Panc1 (cell line): Measurements from ENCODE around the gene DMAC2. TPM values are rescaled to one million over a fixed set of nuclear protein-coding genes. Genes with fewer than 3 reads are reported as not detected.

Experiments
- ATAC-seq: fragments of 200-7000 bp; cut with Tn5 transposase; 2 replicates; pipeline ENCODE4 v1.9.1; 2020; ENCODE audit warnings: mild to moderate bottlenecking, moderate library complexity
- BruUV-seq: library from RNA; stranded (reverse); fragments of 400-500 nt; replicated peaks from 2 replicates; lab custom pipeline; 2021; lab: Mats Ljungman, UMichigan
- CTCF ChIA-PET: fragments of 300-600 bp; sonication (Branson Sonifier 250); formaldehyde crosslinking; loops from one replicate; lab custom pipeline; 2022; ENCODE audit warnings: antibody characterized with exemption; lab: Charles Lee
- POLR2A ChIA-PET: fragments of 300-600 bp; sonication (Branson Sonifier 250); formaldehyde crosslinking; loops from one replicate; lab custom pipeline; 2022; ENCODE audit warnings: antibody characterized with exemption; lab: Charles Lee
- DNase-seq: peaks from one replicate; pipeline ENCODE4 v3.0.0-alpha.2; 2010; ENCODE audit warnings: low read depth, low spot score
- H3K27ac ChIP-seq: 2 replicates; pipeline ENCODE4 v1.5.1; 2011; ENCODE audit warnings: mild to moderate bottlenecking, low read length, inconsistent platforms
- H3K27me3 ChIP-seq: fragments of 200-500 bp; sonication (Bioruptor generic); 2 replicates; pipeline ENCODE4 v1.6.0; 2014; ENCODE audit warnings: low read length, inconsistent platforms; ENCODE audit not compliant: control insufficient read depth, insufficient read depth
- H3K36me3 ChIP-seq: fragments of 200-500 bp; sonication (Bioruptor generic); 2 replicates; pipeline ENCODE4 v1.5.1; 2014; ENCODE audit warnings: inconsistent platforms, mild to moderate bottlenecking, low read length, moderate library complexity; ENCODE audit not compliant: control insufficient read depth, insufficient read depth
- H3K4me1 ChIP-seq: 2 replicates; pipeline ENCODE4 v1.5.1; 2011; ENCODE audit warnings: inconsistent platforms, mild to moderate bottlenecking, low read length, moderate library complexity; ENCODE audit not compliant: control insufficient read depth, insufficient read depth
- H3K4me3 ChIP-seq, 2 experiments: 2 replicates each; pipeline ENCODE4 v1.5.1; 2011 to 2012; ENCODE audit warnings: low read depth in 2 of 2, low read length in 2 of 2, mild to moderate bottlenecking in 2 of 2, inconsistent platforms in 1 of 2, moderate library complexity in 1 of 2
- H3K9me3 ChIP-seq: fragments of 200-500 bp; sonication (Bioruptor generic); 2 replicates; pipeline ENCODE4 v1.5.1; 2014; ENCODE audit warnings: low read depth, mild to moderate bottlenecking, inconsistent platforms, low read length, moderate library complexity; ENCODE audit not compliant: control insufficient read depth, insufficient read depth
- POLR2AphosphoS5 ChIP-seq: IDR thresholded peaks from 2 replicates; pipeline ENCODE4 v1.6.1; 2012; ENCODE audit warnings: mild to moderate bottlenecking, low read depth, low read length, moderate library complexity
- SIN3A ChIP-seq: IDR thresholded peaks from 2 replicates; pipeline ENCODE4 v1.6.1; 2012; ENCODE audit warnings: low read depth, mild to moderate bottlenecking, low read length, moderate library complexity, borderline replicate concordance; ENCODE audit not compliant: insufficient read depth
- TCF7L2 ChIP-seq: IDR thresholded peaks from 2 replicates; pipeline ENCODE4 v1.6.1; 2011; ENCODE audit warnings: mild to moderate bottlenecking, low read depth, low read length, inconsistent platforms
- in situ Hi-C: cut with HindIII; loops from 2 replicates; pipeline ENCODE4 v1.10.0; 2016; ENCODE audit warnings: low sequenced_read_pairs, low pct_unique_long_range_greater_than_20kb
- intact Hi-C: fragments of 100-400 bp; cut with micrococcal nuclease; formaldehyde crosslinking; loops from one replicate; pipeline ENCODE4 v1.10.0; 2022; ENCODE audit not compliant: unreplicated experiment
- total RNA-seq: library from RNA; stranded (reverse); gene quantifications from one replicate; pipeline ENCODE4 v1.2.1, GENCODE V29; 2021; ENCODE audit not compliant: unreplicated experiment
- TF ChIP-seq, protein P1 (sequence below), 2 experiments: IDR thresholded peaks; 2 replicates each; pipeline ENCODE4 v1.6.1; 2011 to 2012; ENCODE audit warnings: low read depth in 2 of 2, control low read depth in 1 of 2, low read length in 1 of 2, mild to moderate bottlenecking in 1 of 2, moderate library complexity in 1 of 2; ENCODE audit not compliant: insufficient read depth in 1 of 2
- TF ChIP-seq, protein P2 (sequence below): fragments of 450-650 bp; IDR thresholded peaks from 2 replicates; pipeline ENCODE4 v1.5.1; 2017; ENCODE audit warnings: mild to moderate bottlenecking

Gene DMAC2
- total RNA-seq, 1 experiment from 2014 or later: 37.5 TPM

DNA sequence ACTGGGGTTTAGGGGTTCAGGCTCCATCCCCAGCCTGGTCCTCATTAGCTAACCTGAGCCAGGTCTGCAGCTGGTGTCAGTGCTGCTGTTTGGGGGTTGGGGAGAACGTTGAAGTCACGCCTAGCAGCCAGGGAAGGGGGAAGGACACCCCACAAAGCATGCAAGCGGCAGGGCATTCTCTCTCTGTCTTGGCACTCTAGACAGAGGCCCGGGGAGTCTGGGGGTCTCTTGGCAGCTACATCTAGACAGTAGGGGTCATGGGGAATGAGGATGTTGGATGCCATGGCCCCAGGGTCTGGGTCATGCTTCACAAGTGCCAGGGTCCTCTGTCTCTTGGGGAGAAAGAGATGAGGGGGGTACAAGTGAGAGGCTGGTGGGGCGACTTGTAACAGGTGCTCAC, 5.9 kb upstream of the DMAC2 start:
- no peak overlapping the region for H3K27ac ChIP-seq
- H3K9me3 ChIP-seq: no peaks in the 10 kb centered on the region
- DNase-seq (no peak), ATAC-seq (no peak)
- TF ChIP-seq, protein P1, sequence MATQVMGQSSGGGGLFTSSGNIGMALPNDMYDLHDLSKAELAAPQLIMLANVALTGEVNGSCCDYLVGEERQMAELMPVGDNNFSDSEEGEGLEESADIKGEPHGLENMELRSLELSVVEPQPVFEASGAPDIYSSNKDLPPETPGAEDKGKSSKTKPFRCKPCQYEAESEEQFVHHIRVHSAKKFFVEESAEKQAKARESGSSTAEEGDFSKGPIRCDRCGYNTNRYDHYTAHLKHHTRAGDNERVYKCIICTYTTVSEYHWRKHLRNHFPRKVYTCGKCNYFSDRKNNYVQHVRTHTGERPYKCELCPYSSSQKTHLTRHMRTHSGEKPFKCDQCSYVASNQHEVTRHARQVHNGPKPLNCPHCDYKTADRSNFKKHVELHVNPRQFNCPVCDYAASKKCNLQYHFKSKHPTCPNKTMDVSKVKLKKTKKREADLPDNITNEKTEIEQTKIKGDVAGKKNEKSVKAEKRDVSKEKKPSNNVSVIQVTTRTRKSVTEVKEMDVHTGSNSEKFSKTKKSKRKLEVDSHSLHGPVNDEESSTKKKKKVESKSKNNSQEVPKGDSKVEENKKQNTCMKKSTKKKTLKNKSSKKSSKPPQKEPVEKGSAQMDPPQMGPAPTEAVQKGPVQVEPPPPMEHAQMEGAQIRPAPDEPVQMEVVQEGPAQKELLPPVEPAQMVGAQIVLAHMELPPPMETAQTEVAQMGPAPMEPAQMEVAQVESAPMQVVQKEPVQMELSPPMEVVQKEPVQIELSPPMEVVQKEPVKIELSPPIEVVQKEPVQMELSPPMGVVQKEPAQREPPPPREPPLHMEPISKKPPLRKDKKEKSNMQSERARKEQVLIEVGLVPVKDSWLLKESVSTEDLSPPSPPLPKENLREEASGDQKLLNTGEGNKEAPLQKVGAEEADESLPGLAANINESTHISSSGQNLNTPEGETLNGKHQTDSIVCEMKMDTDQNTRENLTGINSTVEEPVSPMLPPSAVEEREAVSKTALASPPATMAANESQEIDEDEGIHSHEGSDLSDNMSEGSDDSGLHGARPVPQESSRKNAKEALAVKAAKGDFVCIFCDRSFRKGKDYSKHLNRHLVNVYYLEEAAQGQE (IDR thresholded peaks at IDR 0.05; ENCODE audit: insufficient read depth in 1 of 2, low read depth in 2 of 2, low read length in 1 of 2): no peak
- TF ChIP-seq, protein P2, sequence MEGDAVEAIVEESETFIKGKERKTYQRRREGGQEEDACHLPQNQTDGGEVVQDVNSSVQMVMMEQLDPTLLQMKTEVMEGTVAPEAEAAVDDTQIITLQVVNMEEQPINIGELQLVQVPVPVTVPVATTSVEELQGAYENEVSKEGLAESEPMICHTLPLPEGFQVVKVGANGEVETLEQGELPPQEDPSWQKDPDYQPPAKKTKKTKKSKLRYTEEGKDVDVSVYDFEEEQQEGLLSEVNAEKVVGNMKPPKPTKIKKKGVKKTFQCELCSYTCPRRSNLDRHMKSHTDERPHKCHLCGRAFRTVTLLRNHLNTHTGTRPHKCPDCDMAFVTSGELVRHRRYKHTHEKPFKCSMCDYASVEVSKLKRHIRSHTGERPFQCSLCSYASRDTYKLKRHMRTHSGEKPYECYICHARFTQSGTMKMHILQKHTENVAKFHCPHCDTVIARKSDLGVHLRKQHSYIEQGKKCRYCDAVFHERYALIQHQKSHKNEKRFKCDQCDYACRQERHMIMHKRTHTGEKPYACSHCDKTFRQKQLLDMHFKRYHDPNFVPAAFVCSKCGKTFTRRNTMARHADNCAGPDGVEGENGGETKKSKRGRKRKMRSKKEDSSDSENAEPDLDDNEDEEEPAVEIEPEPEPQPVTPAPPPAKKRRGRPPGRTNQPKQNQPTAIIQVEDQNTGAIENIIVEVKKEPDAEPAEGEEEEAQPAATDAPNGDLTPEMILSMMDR: no peak
- in situ Hi-C loops (no loop called here), intact Hi-C loops (no loop called here)
- CTCF ChIA-PET: interaction anchor here (0.8 kb wide), 1 partner anchor 125 kb away, joined by 3 read pairs; no protein-coding TSS in a partner anchor
- no TSS peak for BruUV-seq
- no peaks in the 10 kb centered on the region for H3K36me3 ChIP-seq
- no peaks in the 10 kb centered on the region for H3K4me1 ChIP-seq
- H3K4me3 ChIP-seq: no peak overlapping the region
- POLR2A ChIA-PET: no interaction called here
- no peaks in the 10 kb centered on the region for H3K27me3 ChIP-seq

DNA sequence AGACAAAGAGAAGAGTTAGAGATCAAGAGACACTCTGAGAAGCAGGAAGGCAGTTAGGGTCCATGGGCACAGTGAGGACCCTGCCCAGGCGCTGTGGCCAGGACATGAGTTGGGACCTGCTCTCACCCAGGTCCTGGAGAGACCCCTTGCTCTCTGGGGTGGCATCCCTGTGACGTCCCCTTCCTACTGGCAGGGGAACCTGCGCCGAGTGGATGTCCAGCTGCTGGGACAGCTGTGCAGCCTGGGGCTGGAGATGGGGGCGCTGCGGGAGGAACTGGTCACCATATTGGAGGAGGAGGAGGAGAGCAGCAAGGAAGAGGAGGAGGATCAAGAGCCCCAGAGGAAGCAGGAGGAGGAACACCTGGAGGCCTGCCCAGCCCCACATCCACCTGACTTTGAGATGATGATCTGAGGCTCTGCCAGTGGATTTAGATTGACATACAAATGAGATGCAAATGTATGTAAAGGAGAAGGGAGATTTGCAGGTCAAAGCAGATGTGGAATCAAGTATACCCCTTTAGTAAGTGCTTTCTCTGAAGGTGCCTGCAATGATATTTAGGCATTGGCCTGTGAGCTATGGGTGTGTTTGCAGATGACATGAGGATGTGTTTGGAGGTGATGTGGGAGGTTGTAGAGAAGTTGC, 4.2 kb upstream of the DMAC2 start:
- Histone ChIP-seq H3K27me3 (no peaks in the 10 kb centered on the region), H3K4me3 (no peak overlapping the region), H3K27ac (no peak overlapping the region), H3K36me3 (no peaks in the 10 kb centered on the region; the same call in 1 of the 2 replicates), H3K4me1 (peaks cover 1% of the 10 kb centered on the region; the same call in 1 of the 2 replicates), H3K9me3 (no peaks in the 10 kb centered on the region)
- BruUV-seq: no TSS peak
- in situ Hi-C loops: no loop called here
- CTCF ChIA-PET: no interaction called here
- DNase-seq (no peak), ATAC-seq (no peak)
- TF ChIP-seq TCF7L2: no peak
- TF ChIP-seq SIN3A: no peak
- no peak for TF ChIP-seq POLR2AphosphoS5
- TF ChIP-seq, protein P1 (IDR thresholded peaks at IDR 0.05; ENCODE audit: insufficient read depth in 1 of 2, low read depth in 2 of 2, low read length in 1 of 2): no peak
- TF ChIP-seq, protein P2: no peak
- POLR2A ChIA-PET: no interaction called here
- intact Hi-C loops: no loop called here
